ENCODE measurements around the gene MRO.

MRO gene

GRCh38 chr18:50819728-50820378 is at the start of gene MRO:
Gene MRO, minus strand, starts transcription at chr18:50820016. Its CDS starts 10,616 bp downstream, at chr18:50809400.
- peak; percentile 85 for DNase-seq
- TF ChIP-seq, protein P1, sequence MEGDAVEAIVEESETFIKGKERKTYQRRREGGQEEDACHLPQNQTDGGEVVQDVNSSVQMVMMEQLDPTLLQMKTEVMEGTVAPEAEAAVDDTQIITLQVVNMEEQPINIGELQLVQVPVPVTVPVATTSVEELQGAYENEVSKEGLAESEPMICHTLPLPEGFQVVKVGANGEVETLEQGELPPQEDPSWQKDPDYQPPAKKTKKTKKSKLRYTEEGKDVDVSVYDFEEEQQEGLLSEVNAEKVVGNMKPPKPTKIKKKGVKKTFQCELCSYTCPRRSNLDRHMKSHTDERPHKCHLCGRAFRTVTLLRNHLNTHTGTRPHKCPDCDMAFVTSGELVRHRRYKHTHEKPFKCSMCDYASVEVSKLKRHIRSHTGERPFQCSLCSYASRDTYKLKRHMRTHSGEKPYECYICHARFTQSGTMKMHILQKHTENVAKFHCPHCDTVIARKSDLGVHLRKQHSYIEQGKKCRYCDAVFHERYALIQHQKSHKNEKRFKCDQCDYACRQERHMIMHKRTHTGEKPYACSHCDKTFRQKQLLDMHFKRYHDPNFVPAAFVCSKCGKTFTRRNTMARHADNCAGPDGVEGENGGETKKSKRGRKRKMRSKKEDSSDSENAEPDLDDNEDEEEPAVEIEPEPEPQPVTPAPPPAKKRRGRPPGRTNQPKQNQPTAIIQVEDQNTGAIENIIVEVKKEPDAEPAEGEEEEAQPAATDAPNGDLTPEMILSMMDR (IDR thresholded peaks at IDR 0.05): peak; percentile 74 to 85
- peaks cover 0 to 16% (median 7%) of the 10 kb centered on the region in 4 donors for H3K4me1 ChIP-seq
- no peak within 1 kb of the TSS for H3K27ac ChIP-seq
- H3K9me3 ChIP-seq: no peaks in the 10 kb centered on the region
- H3K36me3 ChIP-seq: no peaks in the 10 kb centered on the region
- intact Hi-C loops (cut with DNase I; ENCODE audit: low total_unique reads): loop anchor here (5.0 kb wide), 1 partner anchor 232 kb away; no protein-coding TSS in a partner anchor
- H3K4me3 ChIP-seq: peak within 1 kb of the TSS; percentile 30 to 39
- no peaks in the 10 kb centered on the region for H3K27me3 ChIP-seq

- Histone ChIP-seq H3K4me3 (no peak overlapping the region), H3K36me3 (no peaks in the 10 kb centered on the region), H3K27me3 (peaks cover 0 to 3% of the 10 kb centered on the region in 2 donors), H3K4me1 (no peaks in the 10 kb centered on the region), H3K9me3 (no peaks in the 10 kb centered on the region), H3K27ac (no peak overlapping the region)
- TF ChIP-seq, protein P1 (IDR thresholded peaks at IDR 0.05): no peak
- DNase-seq: no peak
- intact Hi-C loops (cut with DNase I; ENCODE audit: low total_unique reads): no loop called here
These were observed 49.3 kb upstream of the MRO start for GRCh38 chr18:50869150-50869549.

- no peaks in the 10 kb centered on the region for H3K27me3 ChIP-seq
These were observed 46.9 kb upstream of the MRO start for GRCh38 chr18:50866765-50867164.

GRCh38 chr18:50863840-50864375 is 44.1 kb upstream of the MRO start:
- no peak for DNase-seq
- no peak overlapping the region for H3K27ac ChIP-seq
- H3K9me3 ChIP-seq: no peaks in the 10 kb centered on the region
- TF ChIP-seq, protein P1 (IDR thresholded peaks at IDR 0.05): no peak
- no peaks in the 10 kb centered on the region for H3K27me3 ChIP-seq
- no peaks in the 10 kb centered on the region for H3K36me3 ChIP-seq
- no peaks in the 10 kb centered on the region for H3K4me1 ChIP-seq
- intact Hi-C loops (cut with DNase I; ENCODE audit: low total_unique reads): no loop called here
- H3K4me3 ChIP-seq: no peak overlapping the region

More at GRCh38 chr18:50866765-50867164, 46.9 kb upstream of the MRO start:
- Histone ChIP-seq H3K9me3 (no peaks in the 10 kb centered on the region), H3K4me3 (no peak overlapping the region), H3K27ac (no peak overlapping the region), H3K4me1 (no peaks in the 10 kb centered on the region), H3K36me3 (no peaks in the 10 kb centered on the region)
- DNase-seq: no peak
- intact Hi-C loops (cut with DNase I; ENCODE audit: low total_unique reads): no loop called here
- TF ChIP-seq, protein P1 (IDR thresholded peaks at IDR 0.05): peak in 1 of 2 experiments; percentile 7

- intact Hi-C loops (cut with DNase I; ENCODE audit: low total_unique reads): no loop called here
- Histone ChIP-seq H3K4me3 (no peak overlapping the region), H3K27ac (no peak overlapping the region), H3K9me3 (no peaks in the 10 kb centered on the region), H3K36me3 (no peaks in the 10 kb centered on the region), H3K4me1 (no peaks in the 10 kb centered on the region), H3K27me3 (no peaks in the 10 kb centered on the region)
- TF ChIP-seq, protein P1 (IDR thresholded peaks at IDR 0.05): no peak
- peak in 1 of 2 donors; percentile 22 for DNase-seq
These were observed 42.6 kb upstream of the MRO start for GRCh38 chr18:50862401-50862800.

Measured in tibial artery (tissue), 4 donors.